GM18505 (cell line): ENCODE data around the gene FGF10.

Experiments
- ATAC-seq: cut with Tn5 transposase; IDR thresholded peaks from one replicate; pipeline ENCODE4 v1.9.1; 2021; ENCODE audit not compliant: unreplicated experiment
- POLR2A ChIP-seq: IDR thresholded peaks from 4 replicates; pipeline ENCODE4 v1.6.1; 2011; ENCODE audit warnings: borderline replicate concordance; ENCODE audit not compliant: insufficient read depth, insufficient read length; ENCODE audit errors: extremely low read depth

Gene FGF10

GRCh38 chr5:44260793-44261192, 128.4 kb downstream of the FGF10 start:
- no peak for TF ChIP-seq POLR2A
- ATAC-seq, result no peak

DNA sequence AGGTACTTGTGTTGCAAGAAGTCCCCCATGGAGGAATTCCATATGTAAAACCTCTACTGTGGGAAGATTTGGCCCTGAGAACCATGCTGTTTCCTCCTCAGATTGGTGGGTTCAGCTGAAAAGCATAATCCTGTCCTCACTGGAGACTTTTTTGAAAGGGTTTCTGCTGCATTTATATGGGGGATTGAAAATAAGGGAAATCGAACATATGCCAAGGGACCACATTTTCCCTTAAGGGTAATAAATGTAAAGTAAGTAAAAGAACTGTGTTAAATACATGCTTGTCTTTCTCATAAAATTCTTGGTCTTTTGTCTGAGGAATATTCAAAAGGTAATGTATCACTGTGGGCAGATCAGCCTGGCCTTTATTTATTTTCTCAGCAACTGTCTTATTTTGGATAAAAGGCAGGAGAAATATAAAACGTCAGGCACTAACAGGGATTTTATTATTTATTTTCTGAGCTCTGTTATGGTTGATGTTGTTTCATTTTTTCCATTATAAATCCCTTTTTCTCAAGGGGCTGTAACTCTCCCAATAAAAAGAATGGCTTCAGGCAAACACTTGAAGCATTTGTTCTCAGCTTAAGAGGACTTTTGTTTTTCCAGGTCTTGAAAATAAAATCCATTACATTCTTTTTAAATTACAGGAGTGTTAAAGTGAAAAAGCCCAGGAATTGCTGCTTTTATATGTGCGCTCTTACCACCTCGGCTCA, 131.4 kb downstream of the FGF10 start:
- no peak for ATAC-seq
- no peak for TF ChIP-seq POLR2A

GRCh38 chr5:44257221-44257620, 132.0 kb downstream of the FGF10 start:
- ATAC-seq, result no peak
- no peak for TF ChIP-seq POLR2A
